ENCODE results near the gene SMPD4.
"Not testable (repeated sequence)": the region's sequence is repeated elsewhere in the genome, so short reads cannot be mapped to it uniquely, and the experiment has no call there.

The SMPD4 gene

DNA sequence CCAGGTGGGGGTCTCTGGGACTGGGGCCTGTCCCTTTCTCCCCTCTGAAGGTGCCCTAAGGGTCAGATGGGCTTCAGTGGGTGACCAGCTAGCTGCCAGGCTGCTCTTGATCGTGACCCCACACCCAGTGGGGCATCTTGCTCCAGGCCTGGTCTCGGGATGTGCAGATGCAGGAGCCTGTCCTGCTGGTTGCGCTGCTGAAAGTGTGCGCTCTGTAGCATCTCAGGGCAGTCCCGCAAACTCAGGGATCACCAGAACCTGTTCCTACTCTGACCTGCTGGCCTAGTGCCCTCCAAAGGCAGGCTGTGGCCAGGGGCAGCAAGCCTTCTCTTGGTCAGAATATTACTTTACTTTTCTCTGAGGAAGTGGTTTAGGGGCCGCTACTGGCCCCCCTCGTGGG lies 40.9 kb downstream of the SMPD4 start:
- not testable (repeated sequence) for DNase-seq (ENCODE audit: low spot score)

DNA sequence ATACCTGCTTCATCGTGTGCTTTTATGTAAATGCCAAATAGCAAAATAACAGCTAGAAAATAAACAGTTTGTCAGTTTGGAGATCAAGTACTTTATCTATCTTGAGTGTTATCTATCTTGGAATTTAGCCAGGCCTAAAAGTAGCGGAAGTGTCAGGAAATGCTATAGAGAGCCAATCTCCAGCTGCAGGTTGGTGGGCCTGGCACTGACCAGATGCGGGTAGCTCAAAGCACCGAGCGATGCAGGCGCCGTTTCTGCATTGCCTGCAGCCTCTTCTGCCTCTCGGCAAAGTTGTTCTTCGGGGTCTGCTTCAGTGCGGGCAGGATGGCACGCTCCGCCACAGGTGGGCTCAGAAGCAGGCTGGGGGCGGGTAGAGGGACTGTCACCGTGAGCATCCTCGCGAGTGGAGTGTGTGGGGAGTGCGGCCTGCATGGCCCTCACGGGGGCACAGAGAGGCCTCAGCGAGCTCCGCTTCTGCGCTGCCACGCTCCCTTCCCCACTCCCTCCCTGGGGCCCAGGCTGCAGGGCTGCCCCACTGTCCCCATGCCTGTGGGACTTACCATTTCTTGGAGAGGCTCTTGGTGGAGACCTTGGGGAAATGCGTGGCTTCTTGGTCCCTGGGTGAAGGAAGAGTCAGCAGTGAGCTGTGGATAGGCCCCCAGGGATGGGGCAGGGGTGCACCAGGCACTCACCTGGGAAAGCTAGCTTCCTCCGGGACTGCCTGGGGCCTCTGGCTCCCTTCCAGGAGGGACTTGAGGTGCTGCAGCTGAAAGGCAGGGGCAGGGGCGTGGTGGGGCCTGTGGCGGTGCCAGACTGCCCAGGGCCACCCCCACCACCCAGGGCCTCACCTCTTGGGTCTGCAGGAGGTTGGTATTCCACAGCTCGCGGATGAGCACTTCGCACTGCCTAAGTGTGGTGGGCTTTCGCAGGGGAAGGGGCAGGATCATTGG lies 41.8 kb downstream of the SMPD4 start:
- not testable (repeated sequence) for DNase-seq (ENCODE audit: low spot score)

DNA sequence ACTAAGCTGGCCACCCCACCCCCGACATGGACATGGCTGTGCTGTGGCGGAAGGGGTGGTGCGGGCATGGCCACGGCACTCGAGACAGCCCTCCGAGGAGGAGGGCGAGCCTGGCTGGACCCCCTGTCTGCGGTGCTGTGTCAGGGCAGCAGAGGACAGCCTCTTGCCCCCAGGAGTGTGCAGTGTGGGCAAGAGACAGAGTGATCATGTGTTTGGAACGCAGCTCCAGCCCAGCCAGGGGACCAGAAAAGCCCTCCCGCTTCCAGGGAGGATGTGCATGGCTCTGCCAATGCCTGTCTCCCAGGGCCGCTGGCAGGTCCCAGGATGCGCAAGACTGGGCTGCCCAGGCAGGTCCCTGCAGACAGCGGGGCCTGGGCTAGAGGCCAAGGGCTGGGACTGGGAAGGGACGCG lies 42.6 kb downstream of the SMPD4 start:
- not testable (repeated sequence) for DNase-seq (ENCODE audit: low spot score)

DNA sequence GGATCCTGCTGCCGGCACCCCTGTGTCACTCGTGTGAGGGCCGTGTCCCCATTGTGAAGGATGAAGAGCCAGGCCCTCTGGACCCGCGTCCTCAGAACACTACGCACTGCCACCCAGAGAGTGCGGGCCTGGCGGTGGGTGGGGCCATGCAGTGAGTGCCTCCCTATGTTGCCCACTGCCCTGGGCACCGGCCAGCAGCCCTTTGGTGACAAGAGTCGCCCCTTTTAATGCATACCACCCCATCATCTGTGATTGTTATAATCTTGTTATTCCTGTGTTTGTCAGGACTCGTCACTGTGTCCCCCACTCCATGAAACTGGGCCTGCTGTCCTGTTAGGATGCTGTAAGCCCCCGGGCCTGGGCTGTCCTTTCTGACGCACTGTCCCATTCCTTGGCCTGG lies 43.1 kb downstream of the SMPD4 start:
- not testable (repeated sequence) for DNase-seq (ENCODE audit: low spot score)

DNA sequence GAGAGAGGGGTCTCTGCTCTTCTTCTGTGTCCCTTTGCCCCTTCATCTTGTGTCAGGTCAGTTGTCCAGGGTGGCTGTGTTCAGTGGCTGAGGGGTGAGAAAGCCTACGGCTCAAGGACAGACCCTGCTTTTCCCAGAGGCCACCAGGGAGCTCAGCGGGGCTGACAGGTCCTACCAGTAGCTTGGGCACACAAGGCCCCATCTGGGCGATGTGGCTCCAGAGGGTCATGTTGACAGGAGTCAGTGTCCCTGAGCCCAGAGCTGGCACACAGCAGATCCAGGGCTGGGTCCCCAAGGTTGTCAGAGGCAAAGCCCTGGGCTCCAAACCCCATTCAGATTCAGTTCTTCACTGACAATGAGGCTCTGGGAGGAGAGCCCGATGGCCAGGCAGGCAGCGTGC lies 44.3 kb downstream of the SMPD4 start:
- not testable (repeated sequence) for DNase-seq (ENCODE audit: low spot score)

DNA sequence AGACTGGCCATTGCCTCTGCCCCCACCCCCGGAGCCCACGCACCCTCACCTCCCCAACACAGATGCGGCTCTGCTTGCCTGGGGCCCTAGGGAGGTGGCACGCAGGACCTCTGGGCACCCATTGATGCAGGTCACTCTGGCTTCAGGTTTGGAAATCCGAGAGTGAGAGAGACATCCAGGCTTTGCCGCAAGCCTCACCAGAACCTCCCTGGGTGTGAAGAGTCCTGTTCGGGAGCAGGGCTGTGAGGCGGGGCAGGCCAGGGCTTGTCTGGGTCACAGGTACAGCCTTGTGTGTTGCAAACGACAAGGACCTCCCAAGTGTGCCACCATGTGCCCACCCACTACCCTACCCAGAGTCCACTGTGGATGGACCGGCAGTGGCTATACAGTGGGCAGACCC lies 44.9 kb downstream of the SMPD4 start:
- DNase-seq (ENCODE audit: low spot score): not testable (repeated sequence)

DNA sequence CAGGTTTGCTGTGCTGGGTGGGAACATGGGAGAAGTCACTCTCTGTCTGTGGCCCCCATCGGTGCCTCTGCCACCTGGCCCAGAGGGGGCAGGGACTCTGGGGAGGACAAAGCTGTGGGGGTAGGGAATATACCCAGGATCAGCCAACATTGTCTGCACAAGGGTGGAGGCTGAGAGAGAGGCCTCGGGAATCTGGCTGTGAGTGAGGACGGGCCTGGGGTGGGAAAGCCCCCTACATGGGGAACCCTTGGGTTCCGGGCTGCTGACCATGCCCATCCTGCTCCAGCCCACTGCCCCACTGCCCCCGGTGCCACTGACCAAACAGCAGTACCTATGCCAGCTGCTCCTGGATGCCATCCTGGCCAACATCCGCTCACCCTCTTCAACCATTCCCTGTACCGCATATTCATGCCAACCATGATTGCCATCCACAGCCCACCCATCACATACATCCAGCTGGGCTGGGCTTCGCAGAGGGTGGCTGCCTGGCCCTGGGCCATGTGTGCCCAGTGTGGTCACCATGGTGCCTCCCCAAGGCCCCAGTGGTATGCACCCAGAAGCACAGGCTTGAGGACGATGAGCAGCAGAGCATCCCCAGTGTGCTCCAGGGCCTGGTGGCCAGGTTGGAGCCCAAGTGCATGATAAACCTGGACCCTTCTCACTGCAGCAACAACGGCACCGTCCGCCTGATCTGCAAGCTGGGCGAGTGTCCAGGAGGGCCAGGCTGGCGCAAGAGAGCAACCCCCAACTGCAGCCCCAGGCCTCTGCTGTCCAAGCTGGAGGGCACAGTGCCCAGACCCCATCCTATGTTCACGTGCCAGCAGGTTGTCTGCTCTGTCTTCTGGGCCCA lies 45.5 kb downstream of the SMPD4 start:
- no peak for DNase-seq (ENCODE audit: low spot score)

DNA sequence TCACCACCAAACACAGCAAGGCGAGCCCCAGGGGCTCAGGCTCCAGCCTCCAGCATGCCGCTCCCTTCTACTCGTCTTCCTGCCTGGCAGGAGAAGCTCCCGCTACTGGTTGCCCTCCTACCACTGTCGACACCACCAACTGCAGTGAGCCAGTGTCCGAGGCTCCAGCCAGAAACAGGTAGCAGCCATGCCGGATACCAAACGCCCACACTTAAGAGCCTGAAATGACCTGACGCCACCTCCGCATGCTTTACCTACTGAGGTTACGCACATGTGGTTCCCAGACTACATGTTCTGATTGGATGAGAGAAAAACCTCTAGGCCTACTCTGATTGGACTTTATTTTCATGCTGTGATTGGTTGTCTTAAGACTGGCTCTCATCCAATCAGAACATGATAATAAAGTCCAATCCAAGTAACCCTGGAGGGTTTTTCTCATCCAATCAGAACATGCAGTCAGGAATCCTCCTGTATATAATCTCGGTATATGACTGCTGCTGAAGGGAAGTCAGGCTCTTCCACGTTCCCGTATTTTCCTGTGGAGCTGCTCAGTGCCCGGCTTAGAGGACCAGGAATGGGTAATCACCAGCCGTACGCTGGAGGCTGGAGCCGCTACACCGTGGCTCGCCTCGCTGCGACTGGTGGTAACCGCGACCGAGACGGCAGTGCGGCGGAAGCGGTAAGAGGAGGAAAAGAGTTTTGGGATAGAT lies 52.1 kb downstream of the SMPD4 start, which contains the start of gene POTEF:
Gene POTEF, minus strand, starts transcription at position 103 of the 710 bp plus-strand sequence. CDS start 8,707 bp downstream, outside the sequence.
- not testable (repeated sequence) for DNase-seq (ENCODE audit: low spot score)

DNA sequence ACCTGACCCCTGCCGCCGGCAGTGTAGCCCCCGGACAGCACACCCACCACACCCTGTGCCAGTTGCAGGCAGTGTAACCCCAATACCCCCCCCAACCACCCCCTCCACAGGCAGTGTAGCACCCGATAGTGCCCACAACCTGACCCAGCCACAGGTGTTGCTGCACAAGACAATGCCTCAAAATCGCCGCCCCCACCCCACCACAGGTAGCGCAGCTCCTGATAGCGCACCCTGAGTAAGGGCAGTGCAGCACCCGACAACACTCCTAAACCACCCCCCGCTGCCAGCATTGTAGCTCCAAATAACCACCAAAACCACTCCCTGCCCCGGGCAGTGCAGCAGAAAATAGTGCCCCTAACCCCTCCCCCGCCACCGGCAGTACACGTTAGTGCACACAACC lies 52.9 kb downstream of the SMPD4 start:
- DNase-seq (ENCODE audit: low spot score): not testable (repeated sequence)

DNA sequence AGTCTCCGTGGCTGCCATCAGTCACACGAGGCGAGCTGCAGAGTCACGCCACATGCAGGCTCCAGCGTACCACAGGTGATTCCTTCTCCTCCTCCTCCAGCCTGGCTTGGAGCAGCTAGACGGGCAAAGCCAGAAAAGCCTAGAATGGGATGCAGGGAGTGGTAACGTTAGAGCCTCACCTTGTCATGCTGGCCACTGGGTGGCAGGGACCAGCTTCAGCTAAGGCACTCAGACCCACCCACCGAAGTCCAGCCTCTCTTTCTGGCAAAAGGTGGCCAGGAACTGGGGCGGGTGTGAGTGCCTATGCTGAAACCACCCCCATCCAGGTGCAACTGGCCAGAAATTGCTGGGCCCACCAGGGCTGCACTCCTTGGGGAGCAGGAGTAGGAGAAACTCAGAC lies 53.7 kb downstream of the SMPD4 start:
- not testable (repeated sequence) for DNase-seq (ENCODE audit: low spot score)

DNA sequence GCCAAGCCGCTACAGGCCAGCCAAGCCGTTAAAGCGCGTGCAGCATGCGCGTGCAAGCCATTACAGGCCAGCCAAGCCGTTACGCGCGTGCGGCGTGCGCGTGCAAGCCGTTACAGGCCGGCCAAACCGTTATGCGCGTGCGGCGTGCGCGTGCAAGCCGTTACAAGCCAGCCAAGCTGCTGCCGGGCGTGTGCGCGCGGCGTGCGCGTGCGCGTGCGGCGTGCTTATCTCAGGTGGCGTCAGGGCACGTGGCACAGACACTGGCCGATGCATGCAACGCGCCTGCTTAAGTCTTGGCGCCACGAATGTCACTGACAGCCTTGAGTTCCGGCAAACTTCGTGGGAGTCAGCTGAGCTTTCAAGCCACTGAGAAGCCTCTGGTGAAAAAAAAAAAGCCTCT lies 60.5 kb downstream of the SMPD4 start:
- not testable (repeated sequence) for DNase-seq (ENCODE audit: low spot score)

DNA sequence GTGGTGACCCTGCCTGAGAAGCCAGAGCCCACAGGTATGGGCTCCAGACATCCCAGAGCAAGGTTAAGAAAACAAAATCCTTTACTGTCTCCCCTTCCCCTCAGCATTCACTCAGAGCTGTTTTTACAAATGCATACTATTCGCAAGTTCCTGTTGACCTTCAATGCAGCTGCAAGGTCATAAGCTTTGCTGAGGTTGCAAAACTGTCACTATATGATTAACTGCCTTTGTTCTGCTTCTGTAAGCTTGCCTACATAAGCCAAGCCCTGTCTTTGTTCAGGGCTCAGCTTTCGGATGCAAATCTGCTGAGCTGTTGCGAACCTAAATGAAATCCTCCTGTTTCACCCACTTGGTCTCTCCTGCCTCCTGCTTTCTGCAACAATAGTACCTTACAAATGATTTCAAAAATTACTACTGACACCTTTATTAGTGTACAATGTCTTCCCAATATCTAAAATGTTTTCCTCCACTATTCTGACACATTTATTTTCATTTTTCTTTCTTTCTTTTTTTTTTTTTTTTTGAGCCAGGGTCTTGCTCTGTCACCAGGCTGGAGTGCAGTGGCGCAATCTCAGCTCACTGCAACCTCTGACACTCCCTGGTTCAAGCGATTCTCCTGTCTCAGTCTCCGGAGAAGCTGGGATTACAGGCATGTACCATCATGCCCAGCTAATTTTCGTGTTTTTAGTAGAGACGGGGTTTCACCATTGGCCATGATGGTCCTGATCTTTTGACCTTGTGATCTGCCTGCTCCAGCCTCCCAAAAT lies 78.6 kb downstream of the SMPD4 start:
- DNase-seq (ENCODE audit: low spot score): not testable (repeated sequence)

Data from hematopoietic multipotent progenitor cell treated with erythropoietin and hydrocortisone succinate and interleukin-3 and kit ligand, for 15 days (in vitro differentiated cells).